Mononuclear cell (primary cell): ENCODE measurements around the gene AGMAT. TPM values are rescaled to one million over a fixed set of nuclear protein-coding genes. Genes with fewer than 3 reads are reported as not detected.

Source experiments
- H3K27me3 ChIP-seq: 2 replicates; pipeline ENCODE4 v1.6.0; 2011; ENCODE audit warnings: low read length, control low read depth; ENCODE audit not compliant: insufficient read depth
- H3K4me1 ChIP-seq: 2 replicates; pipeline ENCODE4 v1.5.1; 2011; ENCODE audit warnings: mild to moderate bottlenecking, low read length, control low read depth; ENCODE audit not compliant: insufficient read depth
- H3K4me3 ChIP-seq: 2 replicates; pipeline ENCODE4 v1.5.1; 2011; ENCODE audit warnings: mild to moderate bottlenecking, low read length, moderate library complexity
- H3K9me3 ChIP-seq: 2 replicates; pipeline ENCODE4 v1.5.1; 2011; ENCODE audit warnings: low read depth, mild to moderate bottlenecking, control low read depth, low read length
- total RNA-seq: library from RNA; depleted of rRNA; stranded (reverse); fragments of >200 nt; gene quantifications from one replicate; pipeline ENCODE4 v1.2.3, GENCODE V29; 2012

Gene AGMAT
- total RNA-seq, 1 donor: 2.8 TPM

GRCh38 chr1:15550573-15550972 lies 34.3 kb downstream of the AGMAT start:
- no peak overlapping the region for H3K4me3 ChIP-seq
- no peaks in the 10 kb centered on the region for H3K4me1 ChIP-seq
- H3K9me3 ChIP-seq: no peaks in the 10 kb centered on the region
- H3K27me3 ChIP-seq: no peaks in the 10 kb centered on the region

DNA sequence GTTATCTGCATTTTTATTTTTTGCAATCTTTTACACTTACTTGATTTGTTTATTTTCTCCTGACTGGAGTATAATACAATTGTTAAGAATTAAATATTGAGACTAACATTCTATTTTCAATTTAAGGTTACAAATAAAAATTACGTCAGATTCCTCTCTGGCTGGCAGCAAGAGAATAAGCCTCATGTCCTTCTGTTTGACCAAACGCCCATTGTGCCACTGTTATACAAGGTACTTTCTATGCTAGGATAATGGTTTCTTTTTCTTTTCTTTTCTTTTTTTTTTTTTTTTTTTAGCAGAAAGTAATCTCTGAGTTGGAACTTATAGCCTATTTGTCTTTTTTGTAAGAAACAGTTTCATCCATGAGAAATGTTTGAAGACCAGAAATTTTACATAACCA lies 38.2 kb downstream of the AGMAT start:
- no peak overlapping the region for H3K4me3 ChIP-seq
- H3K4me1 ChIP-seq: no peaks in the 10 kb centered on the region
- no peaks in the 10 kb centered on the region for H3K27me3 ChIP-seq
- no peaks in the 10 kb centered on the region for H3K9me3 ChIP-seq

GRCh38 chr1:15543589-15544568 lies 41.0 kb downstream of the AGMAT start:
- H3K4me1 ChIP-seq: no peaks in the 10 kb centered on the region
- H3K9me3 ChIP-seq: no peaks in the 10 kb centered on the region
- H3K27me3 ChIP-seq: no peaks in the 10 kb centered on the region
- H3K4me3 ChIP-seq: no peak overlapping the region

- Histone ChIP-seq H3K4me1 (no peaks in the 10 kb centered on the region), H3K9me3 (no peaks in the 10 kb centered on the region), H3K27me3 (no peaks in the 10 kb centered on the region), H3K4me3 (no peak overlapping the region)
These were observed 41.6 kb downstream of the AGMAT start for GRCh38 chr1:15543251-15543588.

DNA sequence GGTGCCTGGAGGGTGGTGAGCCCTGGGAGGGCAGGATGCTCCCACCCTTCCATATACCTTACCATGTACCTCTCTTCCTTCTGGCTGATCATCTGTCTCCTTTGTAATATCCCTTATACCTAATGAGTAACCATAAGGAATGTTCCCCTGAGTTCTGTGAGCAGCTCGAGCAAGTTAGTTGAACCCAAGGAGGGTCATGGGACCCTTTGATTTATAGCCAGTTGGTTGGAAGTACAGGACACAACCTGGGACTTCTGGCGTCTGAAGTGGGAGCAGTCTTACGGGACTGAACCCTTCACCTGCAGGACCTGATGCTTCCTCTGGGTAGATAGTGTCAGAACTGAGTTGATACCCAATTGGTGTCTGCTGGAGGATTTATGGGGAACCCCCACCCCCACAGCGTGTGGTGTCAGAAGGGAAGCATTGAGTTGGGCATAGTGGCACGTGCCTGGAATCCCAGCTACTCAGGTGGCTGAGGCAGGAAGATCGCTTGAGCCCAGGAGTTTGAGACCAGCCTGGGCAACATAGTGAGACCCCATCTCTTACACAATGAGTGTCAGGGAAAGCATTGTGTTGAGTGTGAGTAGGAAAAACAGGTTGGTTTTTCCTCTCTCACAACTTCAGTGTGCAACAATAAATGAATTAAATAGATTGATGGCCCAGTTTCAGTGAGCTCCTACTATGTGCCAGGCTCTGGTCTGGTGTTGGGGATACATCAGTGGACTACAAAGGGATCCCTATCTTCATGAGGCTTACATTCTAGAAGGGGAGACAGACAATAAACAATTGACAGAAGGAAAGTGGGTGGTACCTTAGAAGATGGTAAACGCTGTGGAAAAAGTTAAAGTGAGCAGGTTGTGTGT lies 42.2 kb downstream of the AGMAT start:
- no peaks in the 10 kb centered on the region for H3K27me3 ChIP-seq
- H3K4me3 ChIP-seq: no peak overlapping the region
- no peaks in the 10 kb centered on the region for H3K4me1 ChIP-seq
- H3K9me3 ChIP-seq: no peaks in the 10 kb centered on the region

- no peaks in the 10 kb centered on the region for H3K4me1 ChIP-seq
- no peak overlapping the region for H3K4me3 ChIP-seq
- H3K27me3 ChIP-seq: no peaks in the 10 kb centered on the region
These were observed 43.5 kb downstream of the AGMAT start for GRCh38 chr1:15541231-15541792.

GRCh38 chr1:15540186-15540585 lies 44.7 kb downstream of the AGMAT start:
- no peaks in the 10 kb centered on the region for H3K27me3 ChIP-seq
- no peak overlapping the region for H3K4me3 ChIP-seq
- no peaks in the 10 kb centered on the region for H3K9me3 ChIP-seq

More at GRCh38 chr1:15541231-15541792, 43.5 kb downstream of the AGMAT start:
- no peaks in the 10 kb centered on the region for H3K9me3 ChIP-seq

DNA sequence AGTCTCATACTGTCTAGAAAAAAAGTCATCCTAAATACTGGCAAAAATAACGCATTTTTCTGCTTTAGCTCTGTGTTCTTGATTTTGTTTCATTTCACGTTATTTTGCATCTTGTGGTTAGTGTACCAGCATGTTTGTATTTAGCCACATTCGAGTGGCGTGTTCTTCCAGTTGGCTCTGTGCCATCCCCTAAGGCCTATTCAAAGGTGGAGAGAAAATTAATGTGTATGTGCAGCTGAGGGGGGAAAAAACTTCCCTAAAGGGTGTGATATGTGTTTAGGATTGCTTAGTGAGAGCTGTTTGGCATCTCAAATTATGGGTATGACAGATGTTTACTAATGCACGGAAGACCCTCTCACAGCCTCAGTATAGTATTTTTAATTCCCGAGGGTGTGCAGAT lies 46.1 kb downstream of the AGMAT start:
- H3K9me3 ChIP-seq: no peaks in the 10 kb centered on the region
- no peaks in the 10 kb centered on the region for H3K27me3 ChIP-seq
- no peak overlapping the region for H3K4me3 ChIP-seq
- no peaks in the 10 kb centered on the region for H3K4me1 ChIP-seq

More at GRCh38 chr1:15540186-15540585, 44.7 kb downstream of the AGMAT start:
- H3K4me1 ChIP-seq: no peaks in the 10 kb centered on the region

DNA sequence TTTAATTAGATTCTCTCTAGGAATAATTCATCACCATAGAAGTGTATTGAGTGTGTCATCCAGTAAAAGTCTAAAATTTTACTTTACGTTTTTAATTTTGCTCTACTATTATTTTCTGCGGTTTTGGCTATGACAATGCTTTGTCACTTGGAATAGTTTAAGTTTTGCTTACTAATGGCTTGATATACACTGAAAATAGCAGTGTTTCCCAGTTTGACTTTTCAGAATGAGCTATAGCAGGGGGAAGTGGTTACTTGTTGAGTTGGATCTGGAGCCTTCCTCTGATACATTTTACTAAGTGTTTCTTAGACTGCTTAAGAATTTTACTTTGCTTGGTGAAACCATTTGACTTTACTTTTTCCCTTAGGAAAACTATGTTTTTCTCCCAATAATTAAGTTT lies 53.2 kb downstream of the AGMAT start:
- no peak overlapping the region for H3K4me3 ChIP-seq
- no peaks in the 10 kb centered on the region for H3K27me3 ChIP-seq
- peaks cover 17% of the 10 kb centered on the region for H3K4me1 ChIP-seq

GRCh38 chr1:15531003-15531402 lies 53.8 kb downstream of the AGMAT start:
- peaks cover 21% of the 10 kb centered on the region for H3K4me1 ChIP-seq
- no peak overlapping the region for H3K4me3 ChIP-seq
- H3K27me3 ChIP-seq: no peaks in the 10 kb centered on the region

More for the DNA sequence above, 53.2 kb downstream of the AGMAT start:
- no peaks in the 10 kb centered on the region for H3K9me3 ChIP-seq

GRCh38 chr1:15526490-15527339 lies 58.1 kb downstream of the AGMAT start, which contains the start of gene DNAJC16:
DNAJC16 (plus strand) TSS chr1:15526848; CDS start chr1:15529106, 2,258 bp downstream.
- H3K4me3 ChIP-seq: peak within 1 kb of the TSS; percentile 73
- no peaks in the 10 kb centered on the region for H3K27me3 ChIP-seq
- peaks cover 42% of the 10 kb centered on the region for H3K4me1 ChIP-seq
- H3K9me3 ChIP-seq: no peaks in the 10 kb centered on the region

More at GRCh38 chr1:15531003-15531402, 53.8 kb downstream of the AGMAT start:
- H3K9me3 ChIP-seq: no peaks in the 10 kb centered on the region

DNA sequence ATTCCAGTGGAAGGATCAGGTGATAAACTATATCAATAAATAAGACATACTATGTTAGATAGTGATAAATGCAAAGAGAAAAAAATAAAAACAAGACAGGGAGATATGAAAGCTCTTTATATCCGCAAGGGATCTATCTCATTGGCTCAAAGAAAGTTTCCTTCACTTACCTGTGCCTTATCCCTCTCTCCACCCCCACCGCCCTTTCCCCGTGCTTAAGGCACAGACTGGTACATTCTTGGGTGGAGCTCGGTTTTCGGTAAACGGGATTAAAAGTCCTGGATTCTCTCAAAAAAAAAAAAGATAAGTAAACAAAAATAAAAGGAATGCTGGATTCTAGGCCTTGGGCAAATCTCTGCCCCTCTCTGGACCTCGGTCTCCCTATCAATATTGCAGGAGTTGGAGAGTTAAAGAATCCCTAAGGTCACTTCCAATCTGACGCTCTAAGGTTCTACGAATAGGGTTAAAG lies 58.8 kb downstream of the AGMAT start:
- Histone ChIP-seq H3K4me3 (peak overlapping the region; percentile 73), H3K4me1 (peaks cover 44% of the 10 kb centered on the region), H3K27me3 (no peaks in the 10 kb centered on the region), H3K9me3 (no peaks in the 10 kb centered on the region)

DNA sequence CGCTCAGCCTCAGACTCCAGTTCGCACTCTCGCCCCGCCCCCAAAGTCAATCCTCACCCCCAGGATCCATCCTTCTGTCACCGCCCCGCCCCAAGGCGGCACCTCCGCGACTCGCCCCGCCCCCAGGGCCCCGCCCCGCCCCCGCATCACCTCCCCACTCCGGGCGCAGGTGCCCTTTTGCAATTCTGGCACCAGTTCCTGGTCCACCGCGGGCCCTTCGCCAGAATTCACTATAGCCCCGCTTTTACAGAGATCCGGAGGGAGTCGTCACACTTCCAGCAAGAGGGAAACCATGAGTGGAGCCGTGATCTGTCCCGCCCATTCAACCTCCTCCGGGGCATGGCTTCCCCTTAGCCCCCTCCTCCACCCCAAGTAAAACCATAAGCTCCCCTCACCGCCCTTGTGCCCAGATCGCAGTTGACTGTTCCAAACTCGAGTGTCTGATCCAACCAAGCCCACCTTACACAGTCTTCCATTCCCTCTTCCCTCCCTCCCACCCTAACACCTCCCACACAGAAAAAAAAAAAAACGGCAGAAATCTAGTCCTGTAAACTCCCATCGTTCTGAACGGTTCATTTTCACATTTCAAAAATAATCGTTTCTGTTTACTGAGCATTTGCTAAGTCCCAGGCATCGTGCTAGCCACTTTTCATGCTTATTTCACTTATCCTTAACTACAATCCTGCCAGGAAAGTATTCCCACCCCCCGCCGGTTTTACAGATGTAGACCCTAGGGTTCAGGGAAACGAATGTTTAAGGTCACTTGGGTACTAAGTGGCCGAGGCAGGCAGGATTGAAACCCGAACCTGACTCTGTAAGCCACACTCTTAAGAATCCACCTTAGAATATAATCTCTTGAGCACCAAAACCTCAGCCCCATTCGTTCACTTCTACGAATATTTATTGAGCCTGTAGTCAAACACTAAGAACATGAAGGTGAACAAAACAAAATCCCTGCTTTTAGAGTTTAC lies 59.5 kb downstream of the AGMAT start:
- Histone ChIP-seq H3K4me3 (peak overlapping the region; percentile 40), H3K9me3 (no peaks in the 10 kb centered on the region), H3K27me3 (no peaks in the 10 kb centered on the region), H3K4me1 (peaks cover 45% of the 10 kb centered on the region)
